Stimulated activated CD4-positive, alpha-beta T cell treated with anti-CD3 and anti-CD28 coated beads, Interleukin-15, amount 100 ng/mL, for 24 hours (primary cell): ENCODE results near the gene LGMN.

Source experiments
- DNase-seq: peaks from one replicate; pipeline ENCODE4 v3.0.0-alpha.2; 2020

The LGMN gene

GRCh38 chr14:92759679-92760523 lies 11.5 kb upstream of the LGMN start:
- DNase-seq = peak; percentile 16

GRCh38 chr14:92759300-92759678 lies 10.9 kb upstream of the LGMN start:
- peak; percentile 47 for DNase-seq

GRCh38 chr14:92756446-92756845 lies 8.0 kb upstream of the LGMN start:
- DNase-seq = no peak

- DNase-seq = no peak
Observed at GRCh38 chr14:92755495-92755894, 7.1 kb upstream of the LGMN start.

- DNase-seq = no peak
Observed at GRCh38 chr14:92754966-92755365, 6.5 kb upstream of the LGMN start.

GRCh38 chr14:92753250-92753649 lies 4.8 kb upstream of the LGMN start:
- DNase-seq = no peak

- DNase-seq = no peak
Observed at GRCh38 chr14:92751819-92752218, 3.4 kb upstream of the LGMN start.

- DNase-seq = no peak
Observed at GRCh38 chr14:92750994-92751400, 2.6 kb upstream of the LGMN start.

GRCh38 chr14:92750222-92750728 lies 1.8 kb upstream of the LGMN start:
- peak; percentile 32 for DNase-seq

- no peak for DNase-seq
Observed at GRCh38 chr14:92747701-92748258, 647 bp downstream of the LGMN start.

- DNase-seq = no peak
Observed at GRCh38 chr14:92744198-92744597, 4.2 kb downstream of the LGMN start.

- no peak for DNase-seq
Observed at GRCh38 chr14:92740440-92740839, 8.0 kb downstream of the LGMN start.

- DNase-seq = no peak
Observed at GRCh38 chr14:92737619-92738188, 10.7 kb downstream of the LGMN start.

- no peak for DNase-seq
Observed at GRCh38 chr14:92737206-92737605, 11.2 kb downstream of the LGMN start.

GRCh38 chr14:92735344-92735743 lies 13.1 kb downstream of the LGMN start:
- no peak for DNase-seq

GRCh38 chr14:92734618-92735017 lies 13.8 kb downstream of the LGMN start:
- no peak for DNase-seq

GRCh38 chr14:92733007-92733406 lies 15.4 kb downstream of the LGMN start:
- DNase-seq = no peak

- DNase-seq = no peak
Observed at GRCh38 chr14:92731622-92732115, 16.8 kb downstream of the LGMN start.

GRCh38 chr14:92729634-92730358 lies 18.6 kb downstream of the LGMN start:
- peak; percentile 60 for DNase-seq

GRCh38 chr14:92728759-92729364 lies 19.6 kb downstream of the LGMN start:
- DNase-seq = peak; percentile 74

GRCh38 chr14:92726933-92727262 lies 21.5 kb downstream of the LGMN start:
- no peak for DNase-seq

- peak; percentile 40 for DNase-seq
Observed at GRCh38 chr14:92726135-92726932, 22.1 kb downstream of the LGMN start.
